Aorta (tissue), 5 donors: ENCODE results near the gene CBLB. TPM values are rescaled to one million over a fixed set of nuclear protein-coding genes. Genes with fewer than 3 reads are reported as not detected.

ENCODE experiments used
- ATAC-seq: fragments of 200-7000 bp; cut with Tn5 transposase; one replicate; pipeline ENCODE4 v1.9.1; 2022; ENCODE audit warnings: moderate library complexity; ENCODE audit not compliant: low FRiP score
- DNase-seq, 2 donors: peaks; one replicate each; pipeline ENCODE4 v3.0.0-alpha.2; 2020
- H3K27ac ChIP-seq, 2 donors: one replicate each; pipeline ENCODE4 v1.5.1; 2013; ENCODE audit warnings: low read length in 2 of 2, mild to moderate bottlenecking in 2 of 2, moderate library complexity in 2 of 2, control low read depth in 1 of 2, inconsistent platforms in 1 of 2, low read depth in 1 of 2
- H3K27me3 ChIP-seq, 2 donors: one replicate each; pipeline ENCODE4 v1.6.1; 2013; ENCODE audit warnings: control low read depth in 1 of 2, low read length in 1 of 2, mild to moderate bottlenecking in 1 of 2, moderate library complexity in 1 of 2; ENCODE audit not compliant: insufficient read depth in 2 of 2, control insufficient read depth in 1 of 2
- H3K36me3 ChIP-seq, 2 donors: one replicate each; pipeline ENCODE4 v1.6.1; 2013; ENCODE audit warnings: control low read depth in 1 of 2, low read length in 1 of 2, mild to moderate bottlenecking in 1 of 2; ENCODE audit not compliant: insufficient read depth in 2 of 2, control insufficient read depth in 1 of 2
- H3K4me1 ChIP-seq, 2 donors: one replicate each; pipeline ENCODE4 v1.6.1; 2013; ENCODE audit warnings: low read length in 2 of 2, control low read depth in 1 of 2, mild to moderate bottlenecking in 1 of 2, moderate library complexity in 1 of 2; ENCODE audit not compliant: insufficient read depth in 2 of 2, control insufficient read depth in 1 of 2
- H3K4me3 ChIP-seq, 2 donors: one replicate each; pipeline ENCODE4 v1.5.1; 2013; ENCODE audit warnings: low read length in 2 of 2, control low read depth in 1 of 2, mild to moderate bottlenecking in 1 of 2
- H3K9me3 ChIP-seq: one replicate; pipeline ENCODE4 v1.6.1; 2013; ENCODE audit warnings: mild to moderate bottlenecking, low read length; ENCODE audit not compliant: control insufficient read depth
- WGBS, 2 donors: extraction: QIAGEN DNeasy Blood & Tissue Kit; methylation state at CpG; one replicate each; pipeline ENCODE4 v1.1.7; 2013; 5-methylcytosine and 5-hydroxymethylcytosine counted together
- intact Hi-C, 2 donors: fragments of 100-400 bp; cut with DNase I; formaldehyde crosslinking; loops; one replicate each; pipeline versions ENCODE4 v1.14.2 to v1.15.0; 2022
- long read RNA-seq, 2 donors: library from polyadenylated mRNA; unstranded; transcript quantifications; one replicate each; pipeline ENCODE4 v2.0.0, GENCODE V29; 2020 to 2021
- polyA plus RNA-seq, 2 donors: library from polyadenylated mRNA; stranded (reverse); fragments of 200-250 nt; gene quantifications; one replicate each; pipeline ENCODE4 v1.2.3, GENCODE V29; 2013
- total RNA-seq, 2 donors: library from RNA; stranded (reverse); fragmentation: NEBNext Ultra II Directional; extraction: Animal tissue kit (Norgen Biotek cat#: 25700); gene quantifications; one replicate each; pipeline ENCODE4 v1.2.1, GENCODE V29; 2021
- donor health status: healthy with polysubstance abuse.
- donor health status: Bipolar disorder and iron deficiency.
- donor health status: DM: no; HTN: no; CAD: no.
- donor health status: DM: no; HTN: no; CAD: no.
- donor health status: DM: yes; HTN: yes; CAD: no.

The CBLB gene
- total RNA-seq (100 to 1,000 TPM in 1 of 2 donors, 10 to 100 TPM in 1; 93.3 to 126 TPM), polyA plus RNA-seq (10 to 100 TPM in 1 of 2 donors, 1 to 10 TPM in 1; 3.3 to 15.0 TPM)
- long read RNA-seq, donor 1, partial matches to known transcripts: 56 of 94 reads
- long read RNA-seq, donor 1, other reads (novel, unspliced or antisense): 37 of 94 reads
- long read RNA-seq, donor 2, full-length matches to known transcripts: 2 of 27 reads
- long read RNA-seq, donor 2, partial matches to known transcripts: 6 of 27 reads
- long read RNA-seq, donor 2, other reads (novel, unspliced or antisense): 19 of 27 reads

DNA sequence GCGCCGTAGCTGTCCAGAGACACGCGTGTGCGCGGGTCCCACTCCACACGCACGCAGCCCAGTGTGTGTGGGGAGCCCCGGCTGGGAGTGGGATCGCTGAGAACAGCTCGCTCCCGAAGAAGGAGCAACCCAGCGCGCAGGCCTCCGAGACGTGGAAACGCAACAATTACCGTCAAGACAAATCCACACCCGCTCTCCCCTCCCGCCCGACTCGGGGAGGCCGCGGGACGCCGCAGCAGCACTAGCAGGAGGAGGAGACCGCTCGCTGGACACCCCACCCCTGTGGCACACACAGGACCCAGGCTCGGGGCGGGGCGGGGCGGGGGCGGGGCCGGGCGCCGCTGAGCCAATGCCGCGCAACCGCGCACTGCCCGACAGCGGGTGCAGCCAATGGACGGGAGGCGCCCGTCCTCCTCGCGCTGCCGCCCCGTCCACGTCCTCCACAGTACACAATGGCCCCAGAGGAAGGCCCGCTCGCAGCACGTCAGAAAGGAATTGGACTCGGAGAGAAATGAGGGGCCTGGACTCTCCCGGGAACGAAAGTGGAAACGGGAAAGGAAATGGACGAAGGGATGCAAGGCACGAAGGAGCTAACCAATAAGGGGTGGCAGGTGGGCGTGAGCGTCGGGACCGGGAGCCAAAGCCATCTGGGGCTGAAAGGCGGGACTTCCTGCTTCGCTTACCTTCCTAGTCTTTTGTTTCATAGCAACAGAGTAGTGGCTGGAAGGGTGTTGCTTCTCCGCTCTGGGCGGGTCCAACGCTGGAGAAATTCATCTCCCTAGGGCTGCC, at the start of gene CBLB:
Gene CBLB, minus strand, starts transcription at position 271 of the 789 bp plus-strand sequence. CDS start 1,435 bp downstream, outside the sequence.
- intact Hi-C loops: loop anchor here (2.0 to 10.0 kb wide), 3 partner anchors 38 to 256 kb away; no protein-coding TSS in a partner anchor

DNA sequence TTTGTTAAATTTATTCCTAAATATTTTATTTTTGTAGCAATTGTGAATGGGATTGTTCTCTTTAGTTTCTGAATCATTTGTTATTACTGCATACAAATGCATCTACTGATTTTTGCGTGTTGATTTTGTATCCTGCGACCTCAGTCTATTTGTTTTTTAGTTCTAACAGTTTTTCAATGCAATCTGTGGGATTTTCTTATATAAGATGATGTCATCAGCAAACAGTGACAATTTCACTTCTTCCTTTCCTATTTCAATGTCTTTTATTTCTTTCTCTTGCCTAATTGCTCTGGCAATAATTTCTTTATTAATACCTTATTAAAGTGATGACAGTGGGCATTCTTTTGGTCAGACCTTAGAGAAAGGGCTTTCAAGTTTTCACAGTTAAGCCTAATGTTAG, 48.0 kb upstream of the CBLB start:
- WGBS, 2 donors: 92 to 95% methylated on average over 2 of the region's 2 CpGs
- no peak for DNase-seq
- Histone ChIP-seq H3K9me3 (no peaks in the 10 kb centered on the region), H3K4me1 (no peaks in the 10 kb centered on the region), H3K27me3 (no peaks in the 10 kb centered on the region), H3K27ac (no peak overlapping the region), H3K36me3 (no peaks in the 10 kb centered on the region), H3K4me3 (no peak overlapping the region)
- ATAC-seq: no peak
- intact Hi-C loops: no loop called here

More for the DNA sequence above, at the start of gene CBLB:
- Histone ChIP-seq H3K4me1 (peaks cover 0 to 2% of the 10 kb centered on the region in 2 donors), H3K4me3 (peak within 1 kb of the TSS; percentile 61 to 94), H3K27me3 (no peaks in the 10 kb centered on the region), H3K27ac (peak within 1 kb of the TSS; percentile 51 to 76), H3K9me3 (no peaks in the 10 kb centered on the region), H3K36me3 (no peaks in the 10 kb centered on the region)
- WGBS, 2 donors: 0% methylated on average over 54 to 68 of the region's 68 CpGs
- peak; percentile 94 to 97 for DNase-seq
- ATAC-seq: peak; percentile 97

DNA sequence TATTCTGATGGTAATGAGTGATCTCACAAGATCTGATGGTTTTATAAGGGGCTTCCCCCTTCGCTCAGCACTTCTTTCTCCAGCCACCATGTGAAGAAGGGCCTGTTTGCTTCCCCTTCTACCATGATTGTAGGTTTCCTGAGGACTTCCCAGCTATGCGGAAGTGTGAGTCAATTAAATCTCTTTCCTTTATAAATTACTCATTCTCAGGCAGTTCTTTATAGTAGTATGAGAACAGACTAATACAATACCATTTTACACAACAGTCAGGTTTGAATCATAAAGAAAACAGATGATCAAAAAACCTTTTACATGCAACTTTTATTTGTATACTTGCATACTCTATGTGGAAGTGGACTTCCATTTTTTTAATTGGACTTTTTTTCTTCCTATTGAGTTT, 46.7 kb upstream of the CBLB start:
- no peaks in the 10 kb centered on the region for H3K9me3 ChIP-seq

DNA sequence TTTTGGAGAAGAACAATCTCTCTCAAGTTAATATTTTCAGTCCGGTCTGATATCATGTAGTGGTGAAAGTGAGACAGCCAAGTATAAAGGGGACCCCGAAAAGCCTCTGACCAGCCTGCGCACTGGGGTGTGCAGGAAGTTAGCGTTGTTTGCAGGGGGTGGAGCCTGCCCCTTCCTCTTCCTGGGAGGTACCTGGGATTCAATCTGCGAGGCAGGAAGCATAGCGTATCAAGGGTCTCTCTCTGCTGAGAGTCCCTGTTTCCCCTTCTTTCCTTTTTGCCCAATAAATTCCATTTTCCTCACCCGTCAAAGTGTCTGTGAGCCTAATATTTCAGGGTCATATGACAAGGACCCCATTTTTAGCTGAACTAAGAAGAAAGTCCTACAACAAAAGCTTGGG, 44.8 kb upstream of the CBLB start:
- intact Hi-C loops: no loop called here
- Histone ChIP-seq H3K27me3 (no peaks in the 10 kb centered on the region), H3K27ac (no peak overlapping the region), H3K9me3 (no peaks in the 10 kb centered on the region), H3K4me3 (no peak overlapping the region), H3K36me3 (no peaks in the 10 kb centered on the region), H3K4me1 (no peaks in the 10 kb centered on the region)
- ATAC-seq (no peak), DNase-seq (no peak)
- WGBS, 2 donors: 88 to 90% methylated on average over 7 of the region's 7 CpGs

More for the DNA sequence above, 46.7 kb upstream of the CBLB start:
- Histone ChIP-seq H3K36me3 (no peaks in the 10 kb centered on the region), H3K27me3 (no peaks in the 10 kb centered on the region), H3K4me1 (no peaks in the 10 kb centered on the region), H3K27ac (no peak overlapping the region), H3K4me3 (no peak overlapping the region)
- WGBS, 2 donors: 95 to 98% methylated on average over 2 of the region's 2 CpGs
- intact Hi-C loops: no loop called here
- DNase-seq (no peak), ATAC-seq (no peak)

DNA sequence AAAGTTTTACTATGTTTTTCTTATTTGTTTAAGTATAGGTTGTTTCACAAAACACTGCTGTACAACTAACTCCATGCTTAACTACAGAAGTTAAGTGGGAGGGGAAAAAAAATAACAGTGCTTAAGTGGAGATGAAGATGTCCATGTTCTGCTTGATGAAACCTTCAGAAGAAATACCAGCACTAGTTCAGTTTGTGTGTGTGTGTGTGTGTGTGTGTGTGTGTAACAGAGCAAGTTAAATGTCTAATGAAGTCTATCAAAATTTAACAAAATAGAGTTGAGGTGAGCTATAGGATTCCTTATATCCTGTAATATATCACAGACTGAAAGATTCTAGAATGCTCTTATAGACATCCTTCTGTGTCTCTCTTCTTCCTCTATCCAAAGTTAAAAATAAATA, 44.1 kb upstream of the CBLB start:
- DNase-seq (no peak), ATAC-seq (no peak)
- peaks cover 0 to 1% of the 10 kb centered on the region in 2 donors for H3K4me1 ChIP-seq
- H3K4me3 ChIP-seq: no peak overlapping the region
- no peaks in the 10 kb centered on the region for H3K36me3 ChIP-seq
- intact Hi-C loops: no loop called here
- H3K9me3 ChIP-seq: no peaks in the 10 kb centered on the region
- H3K27me3 ChIP-seq: no peaks in the 10 kb centered on the region
- no peak overlapping the region for H3K27ac ChIP-seq

GRCh38 chr3:105911496-105911895, 42.7 kb upstream of the CBLB start:
- intact Hi-C loops: no loop called here
- H3K9me3 ChIP-seq: no peaks in the 10 kb centered on the region
- H3K27me3 ChIP-seq: no peaks in the 10 kb centered on the region
- H3K4me1 ChIP-seq: peaks cover 0 to 4% of the 10 kb centered on the region in 2 donors
- ATAC-seq: no peak
- DNase-seq: no peak
- no peaks in the 10 kb centered on the region for H3K36me3 ChIP-seq
- no peak overlapping the region for H3K27ac ChIP-seq
- H3K4me3 ChIP-seq: no peak overlapping the region

DNA sequence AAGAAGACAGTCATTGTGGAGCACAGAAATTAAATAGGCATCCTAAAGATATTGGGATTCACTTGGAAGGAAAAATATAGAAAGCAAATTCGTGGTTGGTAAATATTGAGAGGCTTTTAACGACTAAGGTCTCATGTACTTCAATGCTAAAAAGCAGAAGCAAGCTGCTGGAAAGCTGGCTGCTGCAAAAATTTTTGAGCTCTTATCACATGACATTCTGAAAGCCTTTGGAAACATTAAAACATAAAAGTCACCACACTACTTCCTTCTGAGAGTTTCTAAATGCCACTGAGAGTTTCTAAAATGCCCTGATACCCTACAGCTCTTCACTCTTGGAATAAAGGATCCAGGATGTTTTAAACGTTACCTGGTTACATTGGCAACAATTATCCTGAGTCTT, 39.0 kb upstream of the CBLB start:
- peak in 1 of 2 donors; percentile 46 for DNase-seq
- peak overlapping the region in 1 of 2 donors; percentile 57 for H3K27ac ChIP-seq
- no peaks in the 10 kb centered on the region for H3K36me3 ChIP-seq
- H3K27me3 ChIP-seq: no peaks in the 10 kb centered on the region
- peak; percentile 57 for ATAC-seq
- H3K9me3 ChIP-seq: no peaks in the 10 kb centered on the region
- WGBS, 2 donors: 12 to 13% methylated on average over 3 of the region's 3 CpGs
- H3K4me3 ChIP-seq: no peak overlapping the region
- H3K4me1 ChIP-seq: peaks cover 8 to 11% of the 10 kb centered on the region in 2 donors
- intact Hi-C loops: loop anchor here (2.0 to 5.0 kb wide), 3 partner anchors 27 to 40 kb away; partner anchors contain the start of gene CBLB (in 2 of the 2)

GRCh38 chr3:105906836-105907235, 38.0 kb upstream of the CBLB start:
- H3K27ac ChIP-seq: peak overlapping the region; percentile 42 to 57
- H3K4me1 ChIP-seq: peaks cover 8 to 11% of the 10 kb centered on the region in 2 donors

More at GRCh38 chr3:105906836-105907235, 38.0 kb upstream of the CBLB start:
- Histone ChIP-seq H3K36me3 (no peaks in the 10 kb centered on the region), H3K9me3 (no peaks in the 10 kb centered on the region), H3K27me3 (no peaks in the 10 kb centered on the region), H3K4me3 (no peak overlapping the region)
- 3 to 6% methylated on average over 4 of the region's 4 CpGs for WGBS, 2 donors
- DNase-seq (peak in 1 of 2 donors; percentile 48), ATAC-seq (peak; percentile 93)
- intact Hi-C loops: loop anchor here (2.0 to 5.0 kb wide), 3 partner anchors 26 to 40 kb away; partner anchors contain the start of gene CBLB (in 2 of the 2)
